Small intestine (tissue), 7 donors: ENCODE data around the gene CD6. TPM values are rescaled to one million over a fixed set of nuclear protein-coding genes. Genes with fewer than 3 reads are reported as not detected.

Experiments
- DNase-seq, 2 donors: peaks; one replicate each; pipeline versions ENCODE4 v3.0.0 to v3.0.0-alpha.2; 2013
- FAIRE-seq: peaks from 2 replicates; lab custom pipeline; 2012; peaks lifted over from hg19 to GRCh38; lab: Jason Lieb, UNC
- H3K27ac ChIP-seq, 3 donors: one replicate each; pipeline ENCODE4 v1.5.1; 2013; ENCODE audit warnings: low read length in 2 of 3, mild to moderate bottlenecking in 2 of 3, control low read depth in 1 of 3, inconsistent platforms in 1 of 3, low read depth in 1 of 3, moderate library complexity in 1 of 3
- H3K27me3 ChIP-seq, 3 donors: one replicate each; pipeline ENCODE4 v1.6.1; 2013; ENCODE audit warnings: low read length in 3 of 3, inconsistent platforms in 1 of 3; ENCODE audit not compliant: control insufficient read depth in 3 of 3, insufficient read depth in 3 of 3
- H3K36me3 ChIP-seq, 3 donors: one replicate each; pipeline ENCODE4 v1.6.1; 2013; ENCODE audit warnings: low read length in 3 of 3, inconsistent platforms in 1 of 3, low read depth in 1 of 3, mild to moderate bottlenecking in 1 of 3, moderate library complexity in 1 of 3; ENCODE audit not compliant: control insufficient read depth in 3 of 3, insufficient read depth in 2 of 3
- H3K4me1 ChIP-seq, 3 donors: one replicate each; pipeline ENCODE4 v1.6.1; 2013; ENCODE audit warnings: low read length in 2 of 3, inconsistent platforms in 1 of 3, low read depth in 1 of 3, mild to moderate bottlenecking in 1 of 3, moderate library complexity in 1 of 3; ENCODE audit not compliant: control insufficient read depth in 3 of 3, insufficient read depth in 2 of 3
- H3K4me3 ChIP-seq, 3 donors: one replicate each; pipeline ENCODE4 v1.5.1; 2013; ENCODE audit warnings: low read length in 3 of 3, control low read depth in 1 of 3, inconsistent platforms in 1 of 3, low read depth in 1 of 3, mild to moderate bottlenecking in 1 of 3, moderate library complexity in 1 of 3
- H3K9me3 ChIP-seq, 2 donors: one replicate each; pipeline ENCODE4 v1.6.1; 2013; ENCODE audit warnings: low read depth in 1 of 2, low read length in 1 of 2; ENCODE audit not compliant: control insufficient read depth in 2 of 2, insufficient read depth in 1 of 2
- WGBS, 3 donors: extraction: QIAGEN DNeasy Blood & Tissue Kit; methylation state at CpG; one replicate each; pipeline ENCODE4 v1.1.7; 2013; 5-methylcytosine and 5-hydroxymethylcytosine counted together
- polyA plus RNA-seq, 4 donors: library from polyadenylated mRNA; stranded (reverse) in 3 of 4; unstranded in 1 of 4; fragments of 200-250 nt in 3 of 4; fragments of 120-200 nt in 1 of 4; gene quantifications; one replicate each; pipeline versions ENCODE4 v1.2.1 to v1.2.3, GENCODE V29; 2013
- donor health status: healthy with polysubstance abuse.
- donor health status: control.
- donor health status: control.
- donor health status: Bipolar disorder and iron deficiency.
- donor health status: healthy.

CD6 gene
- polyA plus RNA-seq, 4 donors = 1.3 to 5.1 (median 1.7) TPM

GRCh38 chr11:61033417-61033816 is 61.9 kb downstream of the CD6 start:
- FAIRE-seq = no peak
- Histone ChIP-seq H3K9me3 (no peaks in the 10 kb centered on the region), H3K4me1 (no peaks in the 10 kb centered on the region), H3K27ac (no peak overlapping the region), H3K36me3 (no peaks in the 10 kb centered on the region), H3K27me3 (no peaks in the 10 kb centered on the region), H3K4me3 (no peak overlapping the region)
- 83 to 89% (median 87%) methylated on average over 4 of the region's 4 CpGs for WGBS, 3 donors
- DNase-seq = no peak

GRCh38 chr11:61034111-61034510 is 62.6 kb downstream of the CD6 start:
- peak overlapping the region in 1 of 3 donors; percentile 45 for H3K27ac ChIP-seq
- DNase-seq (no peak), FAIRE-seq (no peak)
- 82 to 88% (median 83%) methylated on average over 4 of the region's 4 CpGs for WGBS, 3 donors
- H3K27me3 ChIP-seq = no peaks in the 10 kb centered on the region
- H3K36me3 ChIP-seq = no peaks in the 10 kb centered on the region
- no peak overlapping the region for H3K4me3 ChIP-seq
- no peaks in the 10 kb centered on the region for H3K9me3 ChIP-seq
- H3K4me1 ChIP-seq = no peaks in the 10 kb centered on the region

- DNase-seq (no peak), FAIRE-seq (no peak)
- H3K4me1 ChIP-seq = no peaks in the 10 kb centered on the region
- no peaks in the 10 kb centered on the region for H3K27me3 ChIP-seq
- no peak overlapping the region for H3K4me3 ChIP-seq
- H3K27ac ChIP-seq = no peak overlapping the region
- no peaks in the 10 kb centered on the region for H3K9me3 ChIP-seq
- H3K36me3 ChIP-seq = no peaks in the 10 kb centered on the region
- 85 to 89% (median 86%) methylated on average over 15 of the region's 15 CpGs for whole genome bisulfite sequencing, 3 donors
These were observed 63.4 kb downstream of the CD6 start for GRCh38 chr11:61034704-61035525.

DNA sequence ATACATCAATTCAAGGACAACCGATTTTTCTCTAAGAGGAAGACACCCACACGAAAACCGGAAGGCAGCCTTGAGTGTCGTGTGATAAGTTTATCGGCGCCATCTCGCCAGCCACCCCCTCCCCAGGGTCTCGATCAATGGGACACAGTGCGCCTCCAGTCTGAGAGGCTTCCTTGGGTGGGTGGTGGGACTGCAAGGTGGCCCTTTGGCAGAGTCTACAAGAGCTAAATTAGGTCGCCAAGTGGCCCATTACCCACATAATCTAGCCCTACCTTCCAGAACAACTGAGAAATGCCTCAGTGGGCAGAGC is 64.0 kb downstream of the CD6 start:
- H3K4me1 ChIP-seq = no peaks in the 10 kb centered on the region
- no peaks in the 10 kb centered on the region for H3K27me3 ChIP-seq
- FAIRE-seq = no peak
- H3K36me3 ChIP-seq = no peaks in the 10 kb centered on the region
- DNase-seq = no peak
- 81 to 92% (median 83%) methylated on average over 10 of the region's 10 CpGs for WGBS, 3 donors
- H3K27ac ChIP-seq = no peak overlapping the region
- H3K4me3 ChIP-seq = no peak overlapping the region
- no peaks in the 10 kb centered on the region for H3K9me3 ChIP-seq

- H3K4me1 ChIP-seq = peaks cover 0 to 7% (median 0%) of the 10 kb centered on the region in 3 donors
- no peak overlapping the region for H3K27ac ChIP-seq
- no peak overlapping the region for H3K4me3 ChIP-seq
- H3K36me3 ChIP-seq = no peaks in the 10 kb centered on the region
- FAIRE-seq = no peak
- DNase-seq = no peak
- 67 to 72% (median 68%) methylated on average over 5 of the region's 5 CpGs for WGBS, 3 donors
- no peaks in the 10 kb centered on the region for H3K9me3 ChIP-seq
- no peaks in the 10 kb centered on the region for H3K27me3 ChIP-seq
These were observed 66.1 kb downstream of the CD6 start for GRCh38 chr11:61037441-61038093.

GRCh38 chr11:61039916-61040315 is 68.4 kb downstream of the CD6 start:
- WGBS, 3 donors = 70 to 87% (median 71%) methylated on average over 5 of the region's 5 CpGs
- DNase-seq = no peak
- Histone ChIP-seq H3K4me1 (peaks cover 0 to 7% (median 0%) of the 10 kb centered on the region in 3 donors), H3K27ac (no peak overlapping the region), H3K36me3 (no peaks in the 10 kb centered on the region), H3K4me3 (no peak overlapping the region), H3K9me3 (no peaks in the 10 kb centered on the region), H3K27me3 (no peaks in the 10 kb centered on the region)
- FAIRE-seq = no peak

DNA sequence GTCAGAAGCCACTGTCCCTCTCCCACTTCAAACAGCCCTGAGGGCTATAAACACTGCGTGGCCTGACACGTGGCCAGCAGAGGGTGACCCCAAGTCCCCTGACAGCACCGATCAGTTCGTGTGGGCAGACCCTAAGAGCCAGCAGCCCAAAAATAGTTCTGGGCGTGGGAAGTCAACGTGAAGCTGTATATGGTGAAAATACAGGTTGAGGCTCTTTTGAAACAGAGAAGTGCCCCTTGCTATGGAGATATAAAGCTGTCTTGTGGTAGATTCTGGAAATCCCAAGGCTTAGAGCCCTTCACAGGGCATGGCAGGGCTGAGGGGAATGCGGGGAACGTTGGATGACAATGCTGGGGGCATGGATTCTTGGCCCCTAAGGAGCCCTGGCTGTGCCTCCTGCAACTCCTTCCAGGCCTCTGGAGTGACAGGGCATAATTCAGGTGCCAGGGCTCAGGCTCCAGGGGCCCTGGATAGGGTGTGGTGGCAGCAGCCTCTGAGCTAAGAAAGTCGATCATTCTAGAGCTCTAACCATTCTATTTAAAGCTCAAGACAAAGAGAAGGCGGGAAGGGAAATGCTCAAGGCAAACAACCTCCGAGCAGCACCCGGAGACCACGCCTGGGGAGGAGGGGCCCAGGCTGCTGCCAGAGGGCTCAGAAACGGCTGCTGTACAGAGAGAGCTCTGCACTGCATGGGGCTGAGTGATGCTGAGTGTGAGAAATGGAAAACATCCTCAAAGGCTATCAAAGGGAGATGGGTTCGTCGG is 70.5 kb downstream of the CD6 start:
- DNase-seq (peak; percentile 52 to 67), FAIRE-seq (no peak)
- no peaks in the 10 kb centered on the region for H3K27me3 ChIP-seq
- no peaks in the 10 kb centered on the region for H3K36me3 ChIP-seq
- H3K9me3 ChIP-seq = no peaks in the 10 kb centered on the region
- peaks cover 0 to 7% (median 0%) of the 10 kb centered on the region in 3 donors for H3K4me1 ChIP-seq
- peak overlapping the region; percentile 5 to 68 (median 56) for H3K27ac ChIP-seq
- 31 to 41% (median 39%) methylated on average over 16 of the region's 16 CpGs for WGBS, 3 donors
- H3K4me3 ChIP-seq = no peak overlapping the region

GRCh38 chr11:61042537-61042936 is 71.1 kb downstream of the CD6 start:
- FAIRE-seq (no peak), DNase-seq (no peak)
- Histone ChIP-seq H3K27me3 (no peaks in the 10 kb centered on the region), H3K4me1 (peaks cover 0 to 7% (median 0%) of the 10 kb centered on the region in 3 donors), H3K4me3 (no peak overlapping the region), H3K9me3 (no peaks in the 10 kb centered on the region), H3K27ac (peak overlapping the region in 1 of 3 donors; percentile 25), H3K36me3 (no peaks in the 10 kb centered on the region)
- WGBS, 3 donors = 51 to 61% (median 53%) methylated on average over 5 of the region's 5 CpGs
